Activated CD4-positive, alpha-beta T cell treated with anti-CD3 and anti-CD28 coated beads, Interleukin-2, Interleukin-4, amounts not matched to agents 100 ng/mL and 50 ng/mL, durations not matched to agents 16 hours and 8 hours (primary cell): ENCODE data around the gene GPR22.

Experiments used
- DNase-seq: peaks from one replicate; pipeline ENCODE4 v3.0.0-alpha.2; 2020; ENCODE audit warnings: low spot score

GPR22 gene

GRCh38 chr7:107479303-107479702 lies 9.4 kb downstream of the GPR22 start:
- no peak for DNase-seq

- no peak for DNase-seq
Measured at GRCh38 chr7:107480932-107481331, 11.1 kb downstream of the GPR22 start.

GRCh38 chr7:107482571-107482970 lies 12.7 kb downstream of the GPR22 start:
- DNase-seq = no peak

GRCh38 chr7:107486041-107486440 lies 16.2 kb downstream of the GPR22 start:
- peak; percentile 4 for DNase-seq

GRCh38 chr7:107492875-107493274 lies 23.0 kb downstream of the GPR22 start:
- DNase-seq = no peak

GRCh38 chr7:107494315-107494751 lies 24.5 kb downstream of the GPR22 start:
- no peak for DNase-seq

- no peak for DNase-seq
Measured at GRCh38 chr7:107494884-107495283, 25.0 kb downstream of the GPR22 start.

GRCh38 chr7:107495516-107495915 lies 25.7 kb downstream of the GPR22 start:
- no peak for DNase-seq

GRCh38 chr7:107499731-107500130 lies 29.9 kb downstream of the GPR22 start:
- DNase-seq = no peak

- peak; percentile 10 for DNase-seq
Measured at GRCh38 chr7:107501593-107501992, 31.7 kb downstream of the GPR22 start.

GRCh38 chr7:107502154-107502553 lies 32.3 kb downstream of the GPR22 start:
- no peak for DNase-seq

GRCh38 chr7:107502797-107503196 lies 32.9 kb downstream of the GPR22 start:
- no peak for DNase-seq

- no peak for DNase-seq
Measured at GRCh38 chr7:107503687-107504086, 33.8 kb downstream of the GPR22 start.

- DNase-seq = no peak
Measured at GRCh38 chr7:107505362-107505761, 35.5 kb downstream of the GPR22 start.

GRCh38 chr7:107505997-107506673 lies 36.3 kb downstream of the GPR22 start:
- DNase-seq = no peak

GRCh38 chr7:107506674-107507339 lies 37.0 kb downstream of the GPR22 start:
- DNase-seq = no peak
